SIG-M5 (cell line): ENCODE measurements around the gene SAP30L.
A peak's percentile ranks its signal among the peaks of the same experiment; 100 is the strongest.

Experiments used
- DNase-seq: peaks from one replicate; lab custom pipeline; 2025; lab: John Stamatoyannopoulos, UW

The SAP30L gene, protein sequence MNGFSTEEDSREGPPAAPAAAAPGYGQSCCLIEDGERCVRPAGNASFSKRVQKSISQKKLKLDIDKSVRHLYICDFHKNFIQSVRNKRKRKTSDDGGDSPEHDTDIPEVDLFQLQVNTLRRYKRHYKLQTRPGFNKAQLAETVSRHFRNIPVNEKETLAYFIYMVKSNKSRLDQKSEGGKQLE

DNA sequence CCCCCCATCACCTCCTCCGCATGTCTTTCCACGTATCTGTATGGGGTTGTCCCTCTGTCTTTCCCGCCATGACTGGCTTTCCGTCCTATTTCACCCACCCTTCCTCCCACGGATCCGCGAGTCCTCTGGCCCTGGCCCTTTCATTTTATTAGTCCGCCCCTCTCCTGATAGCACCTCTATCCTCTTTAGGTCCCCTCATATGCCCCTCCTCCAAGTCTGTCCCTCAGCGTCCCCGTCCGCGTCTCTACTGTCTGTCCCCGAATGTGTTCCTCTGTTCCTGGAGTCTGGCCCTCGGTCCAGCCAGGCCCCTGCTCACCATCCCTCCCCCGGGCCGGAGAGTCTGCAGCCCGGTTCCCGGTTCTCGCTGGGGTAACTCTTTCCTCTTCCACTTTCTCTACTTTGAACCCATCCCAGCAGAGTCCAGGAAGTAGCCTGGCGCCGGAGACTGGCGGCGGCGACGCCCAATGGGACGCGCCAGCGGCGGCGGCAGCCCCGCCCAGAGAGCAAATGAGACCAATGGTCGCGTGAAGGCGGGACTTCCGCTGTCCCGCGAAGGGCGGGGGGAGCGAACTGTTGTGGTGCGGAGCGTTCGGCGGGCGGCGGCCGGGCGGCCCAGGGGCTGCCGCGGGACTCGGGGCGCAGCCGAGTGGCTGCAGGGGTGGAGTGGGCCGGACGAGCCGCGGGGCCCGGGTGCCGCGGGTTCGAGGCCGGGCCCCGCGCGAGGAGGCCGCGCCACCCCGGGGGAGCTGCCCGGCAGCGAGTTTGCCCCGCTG lies at the start of gene SAP30L:
SAP30L (plus strand) TSS at position 576 of the 773 bp plus-strand sequence. CDS start 608 bp downstream, outside the sequence.
- peak; percentile 51 for DNase-seq

DNA sequence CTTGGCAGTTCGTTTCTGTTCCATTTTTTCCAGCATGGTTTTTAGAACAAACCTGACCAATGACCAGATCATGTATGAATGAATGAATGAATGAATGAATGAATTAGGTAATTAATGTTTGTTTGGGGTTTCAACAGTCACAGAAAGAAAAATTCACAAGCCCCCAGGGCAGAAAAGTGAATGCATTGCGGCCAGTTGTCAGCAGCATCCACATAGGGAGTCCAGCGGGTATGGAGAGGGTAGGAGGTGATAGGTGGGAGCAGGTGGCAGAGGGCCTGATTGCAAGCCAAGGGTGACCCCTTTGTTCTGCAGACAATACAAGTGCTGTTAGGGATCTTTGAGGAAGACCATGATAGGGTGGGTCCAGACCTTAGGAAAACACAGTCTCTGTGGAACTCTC lies 49.7 kb upstream of the SAP30L start:
- DNase-seq: no peak

DNA sequence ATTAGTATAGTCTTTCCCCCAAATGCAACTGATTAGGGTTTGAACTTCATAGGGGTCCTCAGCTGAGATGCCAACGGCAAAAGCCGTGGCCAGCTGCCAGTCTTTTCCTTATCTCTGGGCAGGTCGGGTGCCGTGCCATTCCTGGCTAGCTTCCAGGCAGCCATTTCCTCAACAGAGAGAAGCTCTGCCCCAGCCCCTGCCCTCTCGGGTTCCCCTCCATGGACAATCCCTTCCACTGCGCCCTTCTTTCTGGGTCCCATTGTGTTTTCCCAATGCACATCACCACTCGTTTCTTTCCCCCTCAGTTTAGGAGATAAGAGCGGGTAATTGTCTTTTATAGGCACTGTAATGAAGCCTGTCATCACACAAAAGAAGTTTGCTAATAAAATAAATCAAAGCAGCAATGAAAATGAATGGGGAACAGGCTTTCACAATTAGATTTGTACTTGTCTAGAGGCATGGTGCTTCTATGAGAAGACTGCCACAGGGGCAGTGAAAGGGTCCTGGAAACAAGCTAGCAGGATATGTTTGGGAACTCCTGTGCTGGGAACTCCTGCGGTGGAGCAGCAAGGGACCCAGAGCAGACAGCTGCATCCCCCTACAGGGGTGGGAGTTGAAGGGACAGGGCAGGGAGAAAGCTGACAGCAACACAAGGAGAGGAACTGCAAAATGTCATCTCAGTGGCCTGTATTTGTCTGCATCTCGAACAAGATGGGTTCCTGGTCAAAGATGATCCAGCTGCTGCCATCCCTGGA lies 48.0 kb upstream of the SAP30L start:
- DNase-seq: no peak

DNA sequence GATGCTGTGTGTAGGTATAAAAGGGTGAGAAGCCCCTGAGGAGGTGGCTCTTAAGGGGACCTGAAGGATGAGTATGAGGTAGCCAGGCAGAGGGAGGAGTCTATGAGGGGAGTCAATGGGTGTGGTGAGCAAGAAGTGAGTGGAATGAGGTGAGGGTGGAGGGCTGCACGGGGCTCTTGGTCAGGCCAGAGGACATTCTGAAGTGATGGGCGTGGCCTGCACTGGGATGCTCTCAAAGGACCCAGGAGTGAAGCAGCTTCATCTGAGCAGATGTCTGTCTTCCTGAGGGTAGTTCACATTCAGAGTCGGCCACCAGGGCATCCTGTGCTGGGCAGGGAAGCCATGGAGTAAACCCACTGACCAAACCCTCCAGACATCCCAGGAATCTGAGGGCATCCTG lies 45.1 kb upstream of the SAP30L start:
- no peak for DNase-seq

DNA sequence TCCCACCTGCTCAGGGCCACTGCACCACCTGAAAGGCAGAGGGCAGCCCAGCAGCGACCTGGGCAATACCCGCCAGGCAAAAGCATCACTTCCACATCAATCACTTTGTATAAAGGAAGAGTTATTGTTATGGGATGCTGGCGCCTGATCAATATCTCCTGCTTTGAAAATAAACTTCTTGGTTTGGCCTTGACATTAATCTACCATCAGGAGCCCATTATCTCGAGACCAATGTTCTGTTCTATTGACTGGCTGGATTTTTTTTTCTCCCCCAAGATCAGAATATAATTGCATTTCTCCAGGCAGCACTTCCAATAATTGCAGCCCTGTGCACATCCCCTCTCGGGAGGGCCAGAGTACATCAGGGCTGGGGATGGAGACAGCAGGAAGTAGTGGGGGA lies 44.4 kb upstream of the SAP30L start:
- no peak for DNase-seq

DNA sequence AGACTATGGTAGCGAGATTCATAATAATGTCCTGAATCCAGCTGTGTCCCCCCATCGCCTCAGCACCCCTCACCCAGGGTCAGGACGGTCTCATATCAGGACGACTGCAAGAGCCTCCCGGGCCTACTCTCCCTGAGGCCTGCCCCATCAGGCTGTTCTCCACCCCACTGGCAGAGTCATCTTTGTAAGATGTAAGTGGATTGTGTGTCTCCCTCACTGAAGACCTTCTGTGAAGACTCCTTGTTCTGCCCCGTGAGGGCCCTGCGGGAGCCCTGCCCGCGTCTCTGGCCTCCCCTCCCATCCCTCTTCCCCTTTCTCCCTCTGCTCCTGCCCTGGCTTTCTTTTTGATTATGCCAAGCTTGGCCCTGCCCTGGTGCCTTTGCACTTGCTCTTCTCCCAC lies 43.9 kb upstream of the SAP30L start:
- no peak for DNase-seq

DNA sequence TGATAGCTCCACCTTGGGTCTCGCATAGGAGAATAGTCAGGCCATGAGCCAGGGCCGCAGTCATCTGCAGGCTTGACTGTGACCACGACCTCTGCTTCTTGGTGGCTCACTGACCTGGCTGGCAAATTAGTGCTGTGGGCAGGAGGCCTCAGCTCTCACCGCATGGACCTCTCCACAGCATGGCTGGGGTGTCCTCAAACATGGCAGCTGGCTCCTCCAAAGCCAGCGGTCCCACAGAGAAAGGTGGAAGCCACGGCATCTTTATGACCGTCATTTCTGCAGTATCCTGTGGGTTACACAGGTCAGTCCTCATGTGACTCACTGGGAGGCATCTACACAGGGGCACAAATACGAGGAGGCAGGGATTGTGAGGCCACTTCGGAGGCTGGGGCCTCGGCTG lies 43.2 kb upstream of the SAP30L start:
- no peak for DNase-seq

DNA sequence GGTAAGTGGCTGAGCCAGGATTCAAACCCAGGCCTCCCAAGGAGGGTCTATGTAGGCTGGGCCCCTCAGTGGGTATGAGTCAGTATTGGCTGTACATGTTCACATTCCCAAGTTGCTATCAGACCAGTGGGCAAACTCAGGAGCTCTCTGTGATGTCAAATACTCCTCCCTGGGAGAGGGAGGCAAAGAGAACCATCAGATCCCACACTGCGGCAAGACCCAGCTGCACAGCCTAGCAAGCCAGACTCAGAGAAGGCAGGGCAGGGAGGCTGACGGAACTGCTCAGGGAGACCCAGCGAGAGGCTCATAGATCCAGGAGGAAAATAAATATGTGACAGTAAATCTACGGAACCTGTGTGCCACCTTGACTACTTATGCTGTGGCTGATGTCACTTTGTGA lies 42.6 kb upstream of the SAP30L start:
- DNase-seq: no peak

DNA sequence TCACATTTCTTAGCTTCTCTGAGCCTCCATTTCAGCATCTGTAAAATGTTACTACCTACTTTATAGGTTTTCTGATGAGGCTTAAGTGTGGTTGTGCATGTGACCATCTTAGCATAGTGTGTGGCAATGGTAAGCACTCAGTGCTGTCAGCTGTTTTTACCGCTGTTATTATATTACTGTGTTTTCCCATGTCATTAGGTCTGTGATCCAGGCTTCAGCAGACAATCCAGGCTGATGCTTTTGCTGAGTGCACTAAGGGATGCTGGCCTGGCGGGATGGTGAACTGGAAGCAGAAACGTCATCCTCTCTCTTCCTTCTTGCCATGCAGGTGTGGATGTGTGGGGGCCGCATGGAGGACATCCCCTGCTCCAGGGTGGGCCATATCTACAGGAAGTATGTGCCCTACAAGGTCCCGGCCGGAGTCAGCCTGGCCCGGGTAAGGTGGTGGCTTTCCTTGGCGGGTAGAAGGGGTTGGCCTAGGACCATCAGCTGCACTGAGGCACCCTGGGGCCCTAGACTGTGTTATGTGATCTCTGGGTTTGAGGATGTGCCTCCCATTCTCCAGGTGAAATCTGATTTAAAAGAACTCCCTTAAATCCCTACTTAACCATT lies 41.9 kb upstream of the SAP30L start:
- no peak for DNase-seq

DNA sequence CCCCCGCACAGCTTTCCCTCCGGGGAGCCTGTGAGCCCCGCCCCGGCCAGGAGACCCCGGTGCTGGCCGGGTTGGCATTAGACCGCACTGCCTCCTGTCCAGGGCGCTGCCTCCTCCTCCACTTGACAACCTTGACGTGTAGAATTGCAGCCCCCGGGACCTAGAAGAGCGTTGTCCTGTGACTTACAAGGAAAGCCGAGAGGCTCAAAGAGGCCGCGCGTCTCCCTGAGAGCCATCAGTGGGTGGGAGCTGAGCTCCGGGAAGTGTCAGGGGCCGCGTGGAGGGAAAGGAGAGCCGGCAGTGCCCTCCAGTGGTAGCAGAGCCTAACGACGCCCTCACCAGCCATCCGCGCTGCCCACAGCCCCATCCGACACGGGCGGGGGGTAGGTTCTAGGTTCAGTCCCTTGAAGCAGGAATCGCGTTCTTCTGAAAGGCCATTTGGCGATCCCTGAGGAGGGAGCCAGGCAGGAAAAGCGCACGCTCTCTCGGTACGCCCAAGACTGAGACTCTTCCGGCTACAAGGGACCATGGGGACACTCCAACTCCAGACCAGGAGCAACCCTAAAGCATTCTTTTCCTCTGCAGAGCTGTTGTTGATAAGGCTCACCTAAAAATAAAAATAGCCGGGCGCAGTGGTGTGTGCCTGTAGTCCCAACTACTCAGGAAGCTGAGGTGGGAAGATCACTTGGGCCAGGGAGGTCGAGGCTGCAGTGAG lies 40.6 kb upstream of the SAP30L start:
- no peak for DNase-seq

DNA sequence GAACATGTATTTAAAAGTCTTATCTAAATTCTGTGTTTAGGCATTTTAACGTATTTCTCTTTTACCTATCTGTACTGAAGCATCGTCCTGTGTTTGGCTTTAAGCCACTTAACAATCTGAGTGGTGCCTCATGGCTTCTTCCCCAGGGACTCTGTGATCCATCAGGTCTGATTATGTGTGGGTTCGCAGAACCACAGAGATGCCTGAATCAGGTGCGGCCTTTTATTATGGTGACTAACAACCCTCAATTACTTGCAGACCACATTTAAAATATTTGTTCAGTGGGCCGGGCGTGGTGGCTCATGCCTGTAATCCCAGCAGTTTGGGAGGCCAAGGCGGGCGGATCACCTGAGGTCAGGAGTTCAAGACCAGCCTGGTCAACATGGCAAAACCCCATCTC lies 39.6 kb upstream of the SAP30L start:
- DNase-seq: no peak

DNA sequence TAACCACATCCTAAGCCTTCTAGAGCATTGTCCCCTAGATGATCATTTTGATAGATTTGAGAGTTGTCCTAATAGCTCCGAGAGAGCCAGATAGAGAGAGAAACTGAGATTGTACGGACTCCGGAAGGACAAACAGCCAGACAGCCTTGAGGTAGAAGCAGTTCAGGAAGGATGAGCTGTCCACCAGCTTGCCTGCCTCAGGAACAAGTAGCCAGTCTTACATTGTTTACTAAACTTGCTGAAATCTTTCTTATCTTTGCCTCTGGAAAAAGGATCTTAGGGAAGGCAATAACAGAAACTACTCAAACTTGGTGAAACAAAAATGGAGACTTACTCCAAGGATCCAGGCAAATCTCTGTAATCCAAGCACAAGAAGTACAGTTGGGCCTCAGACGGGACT lies 39.0 kb upstream of the SAP30L start:
- DNase-seq: no peak

DNA sequence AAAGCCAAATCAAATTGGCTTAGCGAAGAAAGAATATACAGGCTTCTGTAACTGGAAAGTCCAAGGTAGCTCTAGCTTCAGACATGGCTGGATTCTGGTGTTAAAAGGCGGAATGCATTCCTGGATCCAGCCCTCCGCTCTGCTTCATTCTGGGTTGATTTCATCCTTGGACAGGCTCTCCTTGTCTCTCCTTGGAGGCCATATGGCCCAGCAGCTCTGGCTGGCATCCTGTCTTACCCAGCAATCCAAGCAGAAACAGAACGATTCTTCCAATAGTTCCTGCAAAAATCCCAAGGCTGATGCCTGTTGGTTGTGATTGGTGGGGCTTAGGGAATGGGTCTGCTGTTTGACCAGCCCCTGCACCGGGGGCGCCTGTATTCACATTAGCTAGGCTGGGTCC lies 37.0 kb upstream of the SAP30L start:
- no peak for DNase-seq

DNA sequence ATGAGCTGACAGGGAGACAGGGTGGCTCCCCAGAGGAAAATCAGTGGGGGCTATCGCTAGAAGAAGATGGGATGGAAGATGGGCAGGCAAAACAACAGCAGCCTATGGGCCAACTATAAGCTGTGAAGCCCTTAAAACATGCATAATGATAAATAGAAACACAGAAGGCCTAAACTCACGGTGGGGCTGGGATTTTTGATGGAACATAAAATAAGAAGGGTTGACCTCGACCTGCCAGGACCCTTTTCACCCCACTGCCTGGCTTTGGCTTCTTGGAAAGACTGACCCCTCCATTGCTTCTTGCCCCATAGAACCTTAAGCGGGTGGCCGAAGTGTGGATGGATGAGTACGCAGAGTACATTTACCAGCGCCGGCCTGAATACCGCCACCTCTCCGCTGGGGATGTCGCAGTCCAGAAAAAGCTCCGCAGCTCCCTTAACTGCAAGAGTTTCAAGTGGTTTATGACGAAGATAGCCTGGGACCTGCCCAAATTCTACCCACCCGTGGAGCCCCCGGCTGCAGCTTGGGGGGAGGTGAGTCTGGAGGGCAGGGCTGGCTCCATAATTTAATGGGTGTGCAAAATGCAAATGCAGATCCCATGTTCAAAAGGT lies 36.5 kb upstream of the SAP30L start:
- no peak for DNase-seq

DNA sequence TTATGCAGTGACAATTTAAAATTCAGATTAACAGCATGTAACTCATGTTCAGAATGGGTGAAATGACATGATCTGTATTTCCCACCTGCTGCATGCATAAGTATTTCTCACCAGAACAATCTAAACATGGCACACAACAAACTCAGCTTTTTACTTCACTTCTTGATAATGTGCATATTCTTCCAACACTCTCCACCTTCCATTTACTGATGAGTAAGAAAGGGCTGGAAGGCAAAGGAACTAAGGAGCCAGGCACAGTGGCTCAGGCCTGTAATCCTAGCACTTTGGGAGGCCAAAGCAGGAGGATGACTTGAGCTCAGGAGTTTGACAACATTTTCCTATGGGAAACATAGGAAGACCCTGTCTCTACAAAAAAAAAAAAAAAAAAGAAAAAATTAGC lies 35.8 kb upstream of the SAP30L start:
- DNase-seq: no peak

DNA sequence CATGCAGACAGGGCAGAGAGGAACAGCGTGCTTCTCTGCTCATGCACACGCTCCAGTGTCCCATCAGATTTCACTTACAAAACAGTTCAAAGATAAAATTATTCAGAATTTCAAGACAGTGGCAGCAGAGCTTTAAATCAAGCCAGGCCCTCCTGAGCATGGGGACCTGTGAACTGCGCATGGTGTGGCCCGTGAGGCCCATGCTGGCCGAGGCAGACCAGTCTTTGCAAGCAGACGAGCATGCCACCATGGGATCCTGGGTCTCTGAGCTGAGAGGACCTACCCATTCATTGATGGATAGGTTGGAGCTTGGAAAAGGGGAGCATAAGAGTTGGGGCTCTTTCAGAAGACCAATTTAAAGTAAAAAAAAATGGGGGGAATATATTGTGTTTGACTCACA lies 35.0 kb upstream of the SAP30L start:
- no peak for DNase-seq

DNA sequence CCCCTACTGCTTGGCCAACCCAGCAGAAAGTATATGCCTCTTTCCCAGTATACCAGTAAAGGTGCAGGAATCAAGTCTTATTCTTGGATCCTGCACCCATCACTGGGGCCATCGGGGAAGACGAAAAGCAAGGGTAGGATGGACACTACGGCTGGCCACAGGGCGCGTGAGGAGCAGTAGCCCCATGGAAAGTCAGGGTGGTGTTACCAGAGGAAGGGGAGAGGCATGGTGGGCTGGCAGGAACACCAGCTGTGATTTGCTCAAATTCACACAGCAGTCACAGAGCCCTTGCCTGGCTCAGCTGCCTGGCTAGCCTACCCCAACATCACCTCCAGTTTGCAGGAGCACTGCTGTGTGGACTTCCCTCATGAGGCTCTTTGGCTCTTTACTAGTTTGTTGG lies 34.5 kb upstream of the SAP30L start:
- DNase-seq: no peak

DNA sequence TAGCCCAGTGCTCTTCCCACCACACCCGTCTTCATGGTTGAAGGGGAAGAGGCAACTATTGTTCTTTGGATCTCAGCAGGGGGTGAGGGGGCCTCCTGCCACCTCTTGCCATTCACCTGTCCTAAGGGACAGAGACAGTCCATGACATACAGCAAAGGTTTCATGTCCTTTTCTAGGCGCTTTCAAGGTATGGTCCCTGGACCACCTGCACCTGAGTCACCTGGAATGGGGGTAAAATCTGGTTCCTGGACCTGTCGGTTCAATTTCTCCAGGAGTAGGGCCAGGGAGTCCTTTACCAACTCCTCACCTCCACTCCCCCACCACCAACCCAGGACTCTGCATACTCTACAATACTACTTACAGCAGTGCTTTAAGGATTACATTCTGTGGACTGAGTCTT lies 33.5 kb upstream of the SAP30L start:
- no peak for DNase-seq

DNA sequence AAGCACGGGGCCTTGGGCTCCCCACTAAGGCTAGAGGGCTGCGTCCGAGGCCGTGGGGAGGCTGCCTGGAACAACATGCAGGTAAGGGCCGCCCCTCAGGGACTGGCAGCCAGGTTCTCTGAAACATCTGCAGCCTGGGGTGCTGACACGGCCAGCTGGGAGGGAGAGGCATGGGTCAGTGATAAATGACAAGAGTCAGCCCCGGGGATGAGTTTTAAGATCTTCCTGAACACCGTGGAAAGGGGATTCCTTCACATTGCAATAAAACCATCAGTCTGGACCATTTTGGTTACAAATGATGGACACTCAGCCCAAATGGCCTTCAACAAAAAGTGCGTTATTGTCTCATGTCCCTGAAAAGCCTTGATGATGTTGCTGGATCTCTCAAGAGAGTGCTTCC lies 32.9 kb upstream of the SAP30L start:
- DNase-seq: no peak

DNA sequence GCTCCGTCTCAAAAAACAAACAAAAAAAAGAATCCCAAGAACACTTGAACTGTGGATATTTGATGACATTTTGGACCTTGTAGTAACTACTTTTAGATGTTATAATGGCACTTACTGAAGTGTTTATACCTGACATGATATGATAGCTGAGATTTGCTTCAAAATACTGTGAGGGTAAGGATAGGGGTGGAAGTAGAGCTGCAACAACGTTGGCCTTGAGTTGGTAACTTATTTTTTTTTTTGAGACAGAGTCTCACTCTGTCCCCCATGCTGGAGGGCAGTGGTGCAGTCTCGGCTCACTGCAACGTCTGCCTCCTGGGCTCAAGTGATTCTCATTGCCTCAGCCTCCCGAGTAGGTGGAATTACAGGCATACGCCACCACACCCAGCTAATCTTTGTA lies 30.7 kb upstream of the SAP30L start:
- no peak for DNase-seq

DNA sequence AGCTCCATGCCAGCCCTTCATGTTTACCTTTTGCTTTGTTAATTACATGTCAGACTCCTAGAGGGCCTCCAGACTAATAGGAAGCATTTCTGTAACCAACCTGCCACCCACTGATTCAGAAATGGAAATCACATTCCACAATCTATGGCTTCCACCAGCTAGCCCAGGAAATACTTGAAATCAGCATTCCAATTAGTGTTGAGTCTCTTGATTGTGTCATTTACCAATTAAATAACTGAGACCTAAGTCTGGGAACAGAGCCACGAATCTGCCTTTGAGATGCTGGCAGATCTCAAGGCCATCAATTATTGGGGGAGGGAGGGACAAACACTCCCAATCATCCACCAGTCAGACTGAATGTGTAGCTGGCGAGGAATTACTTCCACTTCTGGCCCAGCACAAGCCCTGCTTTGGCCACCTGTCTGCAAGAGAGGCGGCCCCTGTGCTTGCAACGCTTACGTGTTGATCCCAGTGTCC lies 27.4 kb upstream of the SAP30L start:
- no peak for DNase-seq

DNA sequence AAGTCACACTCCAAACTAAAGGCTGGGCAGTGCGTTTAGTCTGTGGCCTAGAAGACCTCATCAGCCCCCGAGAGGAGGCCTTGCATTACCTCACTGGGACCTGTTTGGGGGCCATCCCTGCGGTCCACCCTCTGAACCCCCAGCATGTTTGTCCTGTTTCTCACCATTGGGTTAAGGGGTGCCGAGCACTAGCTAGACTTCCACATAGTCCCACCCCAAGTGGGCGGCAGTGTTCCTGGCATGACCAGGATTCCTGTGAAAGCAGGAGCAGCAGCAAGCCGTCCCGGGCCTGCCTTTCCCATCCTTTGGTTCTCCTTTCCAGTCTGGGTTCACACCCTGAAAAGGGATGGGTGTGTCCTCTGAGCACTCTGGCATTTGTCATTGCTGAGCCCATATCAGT lies 26.6 kb upstream of the SAP30L start:
- no peak for DNase-seq
